ENCODE results near the gene SSTR3. TPM values are rescaled to one million over a fixed set of nuclear protein-coding genes. Genes with fewer than 3 reads are reported as not detected.
A peak's percentile ranks its signal among the peaks of the same experiment; 100 is the strongest.
"Not testable (repeated sequence)": the region's sequence is repeated elsewhere in the genome, so short reads cannot be mapped to it uniquely, and the experiment has no call there.

Gene SSTR3
- not detected for total RNA-seq

- intact Hi-C loops (cut with DNase I): no loop called here
- peak; percentile 32 for ATAC-seq
- DNase-seq (ENCODE audit: low spot score): peak; percentile 9
Measured at GRCh38 chr22:37212174-37212906, at the start of gene SSTR3. Gene SSTR3 (minus strand): TSS chr22:37212477. CDS start chr22:37207803, 4,674 bp downstream.

GRCh38 chr22:37260901-37261336 lies 48.6 kb upstream of the SSTR3 start:
- ATAC-seq (peak; percentile 80), DNase-seq (ENCODE audit: low spot score) (no peak)
- intact Hi-C loops (cut with DNase I): no loop called here

GRCh38 chr22:37260155-37260795 lies 48.0 kb upstream of the SSTR3 start:
- peak; percentile 22 for ATAC-seq
- intact Hi-C loops (cut with DNase I): no loop called here
- no peak for DNase-seq (ENCODE audit: low spot score)

DNA sequence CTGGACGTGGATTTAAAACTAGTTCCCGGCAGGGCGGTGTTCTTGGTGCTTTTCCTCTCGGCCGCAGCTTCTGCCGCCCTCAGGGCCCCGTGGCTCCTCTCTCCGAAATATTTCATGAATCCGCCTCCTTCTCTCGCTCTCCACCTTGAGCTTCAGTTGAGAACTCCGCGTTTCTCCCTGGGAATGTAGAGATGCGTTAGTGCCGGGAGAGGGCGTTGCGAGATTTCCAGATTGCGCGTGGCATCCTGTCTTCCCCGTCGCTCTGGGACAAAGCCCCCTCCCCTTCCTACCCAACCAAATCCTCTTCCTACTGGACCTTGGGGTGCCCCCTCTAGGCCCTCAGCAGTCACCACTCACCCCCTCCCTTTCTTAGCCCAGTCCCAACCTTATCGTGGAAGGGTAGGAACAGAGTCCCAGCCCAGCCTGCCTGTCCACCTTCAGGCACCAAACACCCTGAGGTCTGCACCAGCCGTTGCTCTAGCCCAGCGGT lies 47.3 kb upstream of the SSTR3 start:
- no peak for DNase-seq (ENCODE audit: low spot score)
- intact Hi-C loops (cut with DNase I): no loop called here
- peak; percentile 15 for ATAC-seq

GRCh38 chr22:37258753-37259401 lies 46.6 kb upstream of the SSTR3 start:
- DNase-seq (ENCODE audit: low spot score) (no peak), ATAC-seq (no peak)
- intact Hi-C loops (cut with DNase I): no loop called here

DNA sequence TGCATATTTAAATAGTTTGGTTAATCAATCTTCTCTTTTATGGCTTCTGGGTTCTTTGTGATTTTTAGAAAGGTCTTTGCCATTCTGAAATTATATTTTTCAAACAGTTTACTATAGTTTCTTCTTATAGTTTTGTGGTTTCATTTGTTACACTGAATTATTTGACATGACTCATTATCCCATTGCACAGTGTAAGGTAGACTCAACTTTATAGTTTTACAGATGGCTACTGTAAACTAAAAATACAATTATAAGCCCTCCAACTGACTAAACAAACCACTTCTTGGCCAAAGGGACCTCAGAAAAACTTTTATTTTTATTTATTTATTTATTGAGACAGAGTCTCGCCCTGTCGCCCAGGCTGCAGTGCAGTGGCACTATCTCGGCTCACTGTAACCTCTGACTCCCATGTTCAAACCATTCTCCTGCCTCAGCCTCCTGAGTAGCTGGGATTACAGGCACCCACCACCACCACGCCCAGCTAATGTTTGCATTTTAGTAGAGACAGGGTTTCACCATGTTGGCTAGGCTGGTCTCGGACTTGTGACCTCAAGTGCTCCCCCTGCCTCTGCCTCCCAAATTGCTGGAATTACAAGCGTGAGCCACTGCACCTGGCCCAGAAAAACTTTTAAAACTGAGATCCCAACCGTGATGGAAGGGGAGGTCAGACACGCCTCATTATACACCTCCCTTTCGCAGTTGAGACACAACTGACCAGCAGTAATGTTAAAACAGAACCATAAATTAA lies 45.9 kb upstream of the SSTR3 start:
- DNase-seq (ENCODE audit: low spot score) (no peak), ATAC-seq (no peak)
- intact Hi-C loops (cut with DNase I): no loop called here

GRCh38 chr22:37256075-37256726 lies 43.9 kb upstream of the SSTR3 start:
- no peak for ATAC-seq
- DNase-seq (ENCODE audit: low spot score): no peak
- intact Hi-C loops (cut with DNase I): no loop called here

- ATAC-seq (no peak), DNase-seq (ENCODE audit: low spot score) (no peak)
- intact Hi-C loops (cut with DNase I): no loop called here
Measured at GRCh38 chr22:37255558-37256006, 43.3 kb upstream of the SSTR3 start.

DNA sequence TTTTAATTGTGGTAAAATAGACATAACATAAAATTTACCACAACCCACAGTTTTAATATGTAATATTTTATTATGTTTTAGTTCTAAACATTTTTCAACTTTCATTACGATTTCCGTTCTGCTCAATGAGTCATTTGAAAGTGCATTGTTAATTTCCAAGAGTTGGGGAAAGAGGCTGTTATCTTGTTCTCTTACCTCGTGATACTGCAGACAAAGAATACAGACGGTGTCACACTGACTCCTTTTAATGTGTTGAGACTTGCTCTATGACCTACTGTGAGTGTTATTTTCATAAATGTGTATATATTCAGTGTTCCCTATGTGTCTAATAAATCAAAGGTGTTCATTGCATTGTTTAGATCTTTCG lies 42.6 kb upstream of the SSTR3 start:
- ATAC-seq: no peak
- intact Hi-C loops (cut with DNase I): no loop called here

GRCh38 chr22:37254209-37254866 lies 42.1 kb upstream of the SSTR3 start:
- ATAC-seq (no peak), DNase-seq (ENCODE audit: low spot score) (no peak)
- intact Hi-C loops (cut with DNase I): no loop called here

More for the DNA sequence above, 42.6 kb upstream of the SSTR3 start:
- DNase-seq (ENCODE audit: low spot score): no peak

DNA sequence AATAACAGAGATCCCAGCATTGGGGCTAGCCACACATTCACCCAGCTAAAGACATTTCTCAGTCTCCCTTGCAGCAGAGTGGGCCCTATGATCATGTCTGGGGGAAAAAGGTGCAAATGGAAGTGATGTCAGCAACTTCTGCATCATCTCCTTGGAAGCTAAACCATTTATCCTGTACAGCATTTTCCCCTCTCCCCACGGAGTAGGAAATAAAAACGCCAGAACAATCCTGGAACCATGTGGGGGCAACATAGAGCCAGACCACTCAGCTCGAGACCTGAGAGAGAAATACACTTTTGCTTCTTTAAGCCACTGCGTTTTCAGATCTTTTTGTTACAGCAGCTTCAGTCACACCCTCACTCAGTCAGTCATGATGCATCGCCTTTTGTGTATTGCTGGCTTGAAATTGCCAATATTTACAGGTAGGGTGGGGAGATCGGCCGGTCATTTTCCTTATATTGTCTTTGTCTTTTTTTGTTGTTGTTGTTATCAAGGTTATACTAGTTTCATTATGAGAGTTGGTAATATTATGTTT lies 40.9 kb upstream of the SSTR3 start:
- ATAC-seq (no peak), DNase-seq (ENCODE audit: low spot score) (no peak)
- intact Hi-C loops (cut with DNase I): no loop called here

DNA sequence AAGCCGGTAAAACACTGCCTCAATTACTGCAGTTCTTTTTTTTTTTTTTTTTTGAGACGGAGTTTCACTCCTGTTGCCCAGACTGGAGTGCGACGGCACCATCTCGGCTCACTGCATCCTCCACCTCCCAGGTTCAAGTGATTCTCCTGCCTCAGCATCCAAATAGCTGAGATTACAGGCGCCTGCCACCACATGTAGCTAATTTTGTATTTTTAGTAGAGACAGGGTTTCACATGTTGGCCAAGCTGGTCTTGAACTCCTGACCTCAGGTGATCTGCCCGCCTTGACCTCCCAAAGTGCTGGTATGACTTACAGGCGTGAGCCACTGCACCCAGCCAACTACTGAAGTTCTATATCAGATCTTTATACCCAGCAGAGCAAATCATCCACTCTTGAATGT lies 39.6 kb upstream of the SSTR3 start:
- ATAC-seq; DNase-seq (ENCODE audit: low spot score); intact Hi-C loops (cut with DNase I): not testable (repeated sequence)

GRCh38 chr22:37249986-37250385 lies 37.7 kb upstream of the SSTR3 start:
- intact Hi-C loops (cut with DNase I): no loop called here
- DNase-seq (ENCODE audit: low spot score) (no peak), ATAC-seq (no peak)

DNA sequence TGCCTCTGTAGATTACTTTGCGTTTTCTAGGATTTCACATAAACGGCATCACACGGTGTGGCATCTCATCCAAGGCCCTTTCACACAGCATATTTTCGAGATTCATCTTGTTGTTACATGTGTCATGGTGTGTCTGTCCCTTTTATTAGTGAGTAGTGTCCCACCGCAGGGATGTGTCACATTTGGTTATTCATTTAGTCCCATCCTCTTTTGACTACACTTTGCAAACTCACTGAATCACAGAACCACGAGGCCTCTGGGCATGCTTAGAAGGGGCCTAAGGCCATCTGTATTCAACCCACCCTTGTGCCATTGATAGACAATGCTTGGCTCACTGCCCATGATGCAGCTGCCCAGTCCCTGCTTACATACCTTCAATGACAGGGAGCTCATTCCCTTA lies 36.0 kb upstream of the SSTR3 start:
- ATAC-seq (no peak), DNase-seq (ENCODE audit: low spot score) (no peak)
- intact Hi-C loops (cut with DNase I): no loop called here

- no peak for DNase-seq (ENCODE audit: low spot score)
- intact Hi-C loops (cut with DNase I): no loop called here
- no peak for ATAC-seq
Measured at GRCh38 chr22:37245740-37246139, 33.5 kb upstream of the SSTR3 start.

- no peak for ATAC-seq
- intact Hi-C loops (cut with DNase I): no loop called here
- no peak for DNase-seq (ENCODE audit: low spot score)
Measured at GRCh38 chr22:37244922-37245722, 32.8 kb upstream of the SSTR3 start.
